Stimulated activated CD8-positive, alpha-beta memory T cell treated with anti-CD3 and anti-CD28 coated beads, Interleukin-15, amount 100 ng/mL, for 48 hours (primary cell): ENCODE results near the gene DNTTIP2.
"Not testable (repeated sequence)": the region's sequence is repeated elsewhere in the genome, so short reads cannot be mapped to it uniquely, and the experiment has no call there.

Source experiments
- DNase-seq, 2 donors: peaks; one replicate each; pipeline ENCODE4 v3.0.0-alpha.2; 2020; ENCODE audit warnings: low read depth in 2 of 2

The DNTTIP2 gene

GRCh38 chr1:93842750-93843500, 36.1 kb downstream of the DNTTIP2 start:
- no peak for DNase-seq

- DNase-seq: no peak
Observed at GRCh38 chr1:93841771-93842170, 37.2 kb downstream of the DNTTIP2 start.

GRCh38 chr1:93840956-93841482, 38.0 kb downstream of the DNTTIP2 start:
- DNase-seq: no peak

DNA sequence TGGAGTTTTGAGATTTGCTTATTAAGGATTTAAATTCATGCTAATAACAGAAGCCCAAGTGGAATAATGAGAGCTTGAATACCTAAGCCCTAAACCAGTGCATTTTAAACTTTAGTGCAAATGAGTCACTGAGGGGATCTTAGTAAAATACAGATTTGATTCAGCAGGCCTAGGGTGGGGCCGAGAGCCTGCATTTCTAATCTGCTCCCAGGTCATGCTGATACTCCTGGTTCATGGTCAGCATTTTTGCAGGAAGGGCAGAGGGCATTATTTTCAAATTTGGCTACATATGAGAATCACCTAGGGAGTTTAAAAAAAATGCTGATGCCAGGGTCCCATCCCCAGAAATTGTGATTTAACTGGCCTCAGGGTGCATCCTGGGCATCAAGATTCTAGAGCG, 39.3 kb downstream of the DNTTIP2 start:
- no peak for DNase-seq

- DNase-seq: no peak
Observed at GRCh38 chr1:93839307-93839706, 39.7 kb downstream of the DNTTIP2 start.

- DNase-seq: no peak
Observed at GRCh38 chr1:93837961-93838360, 41.0 kb downstream of the DNTTIP2 start.

- not testable (repeated sequence) for DNase-seq
Observed at GRCh38 chr1:93833293-93833692, 45.7 kb downstream of the DNTTIP2 start.

DNA sequence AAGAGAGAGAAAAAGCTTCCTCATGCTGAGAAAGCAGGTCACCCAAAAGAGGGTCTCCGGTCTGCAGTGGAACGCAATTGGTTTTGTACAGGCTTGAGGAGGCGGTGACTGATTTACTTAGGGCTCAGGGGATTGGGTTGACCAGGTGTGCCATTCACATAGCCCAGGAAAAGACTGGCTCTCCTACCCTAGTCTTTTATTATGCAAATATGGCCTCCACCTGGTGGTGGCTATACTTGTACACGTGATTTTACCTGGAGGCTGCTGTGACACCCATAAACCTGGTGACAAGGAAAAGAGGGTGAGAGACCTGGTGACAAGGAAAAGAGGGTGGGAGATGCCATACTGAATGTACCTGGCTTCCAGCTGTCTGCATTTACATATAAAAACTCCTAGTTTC, 49.9 kb downstream of the DNTTIP2 start:
- no peak for DNase-seq

- no peak for DNase-seq
Observed at GRCh38 chr1:93828367-93828755, 50.6 kb downstream of the DNTTIP2 start.

DNA sequence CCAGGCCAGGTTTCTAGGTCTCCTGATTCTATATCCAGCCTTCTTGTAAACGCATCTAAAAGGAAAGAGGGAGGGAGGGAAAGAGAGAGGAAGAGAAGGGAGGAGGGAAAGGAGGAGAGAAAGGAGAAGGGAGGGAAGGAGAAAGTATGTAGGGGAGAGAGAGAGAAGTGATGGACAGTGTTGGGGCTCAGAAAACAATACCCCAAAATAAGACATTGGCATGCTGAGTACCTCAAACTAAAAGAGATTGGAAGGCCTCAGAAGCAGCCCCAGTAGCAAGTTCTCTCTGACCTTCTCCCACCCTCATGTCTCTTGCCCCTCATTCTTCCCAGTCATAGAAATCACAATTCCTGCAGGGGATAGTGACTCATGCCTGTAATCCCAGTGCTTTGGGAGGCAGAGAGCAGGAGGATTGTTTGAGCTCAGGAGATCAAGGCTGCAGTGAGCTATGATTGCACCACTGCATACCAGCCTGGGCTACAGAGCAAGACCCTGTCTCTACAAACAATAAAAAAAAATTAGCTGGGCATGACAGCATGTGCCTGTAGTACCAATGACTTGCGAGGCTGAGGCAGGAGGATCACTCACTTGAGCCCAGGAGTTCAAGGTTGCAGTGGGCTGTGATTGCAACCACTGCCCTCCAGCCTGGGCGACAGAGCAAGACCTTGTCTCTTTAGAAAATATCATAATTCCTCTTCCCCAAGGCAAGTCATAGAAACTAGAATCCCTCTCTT, 51.2 kb downstream of the DNTTIP2 start:
- no peak for DNase-seq

- DNase-seq: no peak
Observed at GRCh38 chr1:93827128-93827527, 51.9 kb downstream of the DNTTIP2 start.

DNA sequence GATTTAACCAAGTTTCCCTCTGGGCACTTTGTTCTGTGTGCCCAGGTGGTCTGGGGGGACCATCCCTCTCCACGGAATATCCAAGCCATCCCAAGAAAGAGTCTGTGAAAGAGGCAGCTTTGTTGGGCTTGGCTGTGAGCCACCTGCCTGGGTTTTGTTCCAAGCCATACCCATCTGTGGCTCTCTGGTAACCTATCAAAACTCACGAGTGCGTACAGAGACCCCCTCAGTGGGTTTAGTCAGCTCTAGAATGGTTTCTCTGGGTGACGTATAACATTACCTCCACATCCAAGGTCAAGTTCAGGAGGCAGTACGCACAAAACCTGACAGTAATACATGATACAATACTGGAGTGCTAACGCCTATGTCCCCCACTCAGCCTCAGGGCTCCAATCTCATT, 54.2 kb downstream of the DNTTIP2 start:
- DNase-seq: no peak

DNA sequence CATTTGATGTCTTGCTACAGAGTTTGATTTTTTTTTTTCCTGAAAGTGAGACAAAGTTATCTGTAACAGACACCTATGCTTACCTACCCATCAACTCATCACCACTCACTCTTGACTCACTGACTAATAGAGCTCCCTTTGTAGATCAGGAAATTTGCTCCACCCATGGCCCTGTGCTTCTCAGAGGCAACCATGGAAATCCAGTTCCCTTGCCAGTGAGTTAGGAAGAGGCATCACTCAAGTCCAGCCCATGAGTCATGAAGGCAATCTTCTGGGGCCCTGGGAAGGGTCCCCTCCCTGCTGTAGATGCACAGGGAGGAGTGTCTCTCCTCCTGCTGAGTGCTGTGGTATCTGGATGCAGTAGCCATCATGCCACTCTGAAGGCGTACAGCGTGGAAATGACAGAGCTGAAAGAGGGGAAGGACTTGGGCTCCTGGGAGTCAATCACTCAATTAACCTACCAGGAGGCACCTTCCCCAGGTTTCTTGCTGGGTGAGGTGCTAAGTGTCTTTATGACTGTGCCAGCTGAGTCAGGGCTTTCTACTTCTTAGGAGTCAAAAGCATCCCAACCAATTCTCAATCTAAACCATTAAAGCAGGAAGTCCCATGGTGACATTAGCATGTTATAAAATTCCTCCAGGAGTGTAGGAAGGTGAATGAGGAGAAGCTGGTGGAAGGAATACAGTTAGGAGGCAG, 56.1 kb downstream of the DNTTIP2 start:
- DNase-seq: no peak

- DNase-seq: no peak
Observed at GRCh38 chr1:93821423-93822144, 57.4 kb downstream of the DNTTIP2 start.

DNA sequence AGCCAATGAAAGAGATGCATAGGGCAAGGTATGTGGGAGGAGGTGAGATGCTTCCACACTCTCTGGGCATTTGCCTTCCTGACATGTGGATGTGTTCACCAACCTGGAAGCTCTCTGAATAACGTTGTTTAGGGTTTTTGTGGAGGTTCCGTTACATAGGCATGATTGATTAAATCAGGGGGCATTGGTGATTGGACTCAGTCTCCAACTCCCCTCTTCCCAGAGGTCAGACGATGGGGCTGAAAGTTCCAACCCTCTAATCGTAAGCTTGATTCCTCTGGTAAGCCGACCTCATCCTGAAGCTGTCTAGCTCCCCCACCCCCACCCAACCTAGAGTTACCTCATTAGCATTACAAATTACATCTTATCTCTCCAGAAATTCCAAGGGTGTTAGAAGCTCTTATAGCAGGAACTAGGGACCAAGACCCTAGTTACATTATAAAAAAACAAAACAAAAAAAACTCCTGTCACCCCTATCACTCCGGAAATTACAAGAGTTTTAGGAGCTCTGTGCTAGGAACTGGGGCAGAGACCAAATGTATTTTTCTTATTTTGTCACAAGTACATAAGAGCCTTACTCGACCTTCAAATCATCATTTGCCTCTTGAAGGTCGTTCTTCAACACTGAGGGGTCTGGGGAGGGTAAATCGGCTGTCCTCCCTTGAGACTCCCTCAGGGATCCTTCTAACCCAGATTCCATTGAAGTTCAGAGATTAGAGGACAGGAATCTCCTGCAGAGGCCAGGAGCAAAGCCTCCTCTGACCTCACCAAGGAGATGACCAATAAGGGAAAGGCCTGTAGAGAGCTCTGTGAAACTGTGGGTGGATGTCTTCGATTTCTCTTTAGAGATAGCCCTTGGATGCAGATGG, 58.2 kb downstream of the DNTTIP2 start:
- DNase-seq: no peak

GRCh38 chr1:93818570-93818959, 60.4 kb downstream of the DNTTIP2 start:
- DNase-seq: no peak

DNA sequence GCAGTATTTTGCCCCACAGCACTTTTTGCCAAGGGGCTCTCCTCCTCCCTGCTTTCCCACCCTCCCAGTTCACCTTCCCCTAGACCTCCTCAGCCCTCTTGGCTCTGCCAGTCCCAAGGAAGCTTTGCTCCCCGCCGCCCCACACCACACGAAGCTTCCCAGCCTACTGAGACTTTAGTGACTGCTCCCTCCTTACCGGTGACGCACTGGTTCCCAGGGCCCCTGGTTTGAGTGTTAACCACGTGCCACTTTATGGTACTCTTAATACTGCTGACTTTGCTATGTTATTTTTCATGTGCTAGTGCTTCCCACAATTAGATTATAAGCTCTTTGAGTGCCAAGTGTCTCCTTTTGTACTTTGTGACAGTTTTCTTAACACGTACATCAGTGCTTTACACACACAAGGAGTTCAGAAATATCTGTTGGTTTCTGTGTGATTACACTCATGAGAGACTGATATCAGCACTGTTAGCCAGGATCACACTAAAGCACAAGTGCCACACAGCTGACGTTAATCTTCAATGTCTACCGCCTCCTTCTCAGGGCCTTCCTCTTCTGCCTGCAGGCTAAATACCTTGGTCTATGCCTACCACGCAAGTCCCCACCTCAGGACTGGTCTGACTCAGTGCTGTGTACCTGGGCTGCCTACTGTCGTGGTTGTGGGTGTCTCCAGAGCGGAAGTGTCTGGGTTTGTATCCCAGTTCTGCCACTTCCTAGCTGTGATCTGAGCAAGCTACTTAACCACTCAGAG, 61.0 kb downstream of the DNTTIP2 start:
- peak in 1 of 2 donors; percentile 18 for DNase-seq

GRCh38 chr1:93816970-93817678, 61.9 kb downstream of the DNTTIP2 start:
- DNase-seq: no peak
